Psoas muscle (tissue), 8 donors: ENCODE results near the gene TUBGCP4. TPM values are rescaled to one million over a fixed set of nuclear protein-coding genes. Genes with fewer than 3 reads are reported as not detected.

Source experiments
- ATAC-seq, 4 donors: fragments of 200-7000 bp; cut with Tn5 transposase; one replicate each; pipeline ENCODE4 v1.9.1; 2020; ENCODE audit warnings: moderate library complexity in 3 of 4, mild to moderate bottlenecking in 2 of 4
- DNase-seq, 2 donors: peaks; one replicate each; pipeline ENCODE4 v3.0.0-alpha.2; 2020
- H3K27ac ChIP-seq: fragments of 200-600 bp; one replicate; pipeline ENCODE4 v1.8.0; 2022
- H3K27me3 ChIP-seq, 3 donors: fragments of 200-600 bp in 1 of 3; one replicate each; pipeline versions ENCODE4 v1.6.1 to v1.8.0; 2013 to 2022; ENCODE audit warnings: low read length in 2 of 3, mild to moderate bottlenecking in 2 of 3, moderate library complexity in 1 of 3; ENCODE audit not compliant: insufficient read depth in 3 of 3
- H3K36me3 ChIP-seq, 2 donors: fragments of 200-600 bp in 1 of 2; one replicate each; pipeline versions ENCODE4 v1.6.1 to v1.8.0; 2013 to 2022; ENCODE audit warnings: low read depth in 1 of 2, mild to moderate bottlenecking in 1 of 2, moderate library complexity in 1 of 2; ENCODE audit not compliant: insufficient read depth in 1 of 2
- H3K4me1 ChIP-seq: fragments of 200-600 bp; one replicate; pipeline ENCODE4 v1.8.0; 2022
- H3K4me3 ChIP-seq: fragments of 200-600 bp; one replicate; pipeline ENCODE4 v1.8.0; 2022; ENCODE audit warnings: mild to moderate bottlenecking
- H3K9me3 ChIP-seq: fragments of 200-600 bp; one replicate; pipeline ENCODE4 v1.8.0; 2022
- WGBS, 3 donors: extraction: QIAGEN DNeasy Blood & Tissue Kit; methylation state at CpG; one replicate each; pipeline versions ENCODE4 v1.1.6 to v1.1.7; 2013; 5-methylcytosine and 5-hydroxymethylcytosine counted together
- intact Hi-C, 2 donors: fragments of 100-400 bp; cut with DNase I; formaldehyde crosslinking; loops; one replicate each; pipeline versions ENCODE4 v1.11.0 to v1.14.2; 2022
- long read RNA-seq, 2 donors: library from polyadenylated mRNA; unstranded; transcript quantifications; one replicate each; pipeline ENCODE4 v2.0.0, GENCODE V29; 2021
- polyA plus RNA-seq, 3 donors: library from polyadenylated mRNA; stranded (reverse); fragments of 200-250 nt; gene quantifications; one replicate each; pipeline ENCODE4 v1.2.3, GENCODE V29; 2013
- total RNA-seq, 4 donors: library from RNA; stranded (reverse); fragmentation: NEBNext Ultra II Directional in 2 of 4; extraction: Animal tissue kit (Norgen Biotek cat#: 25700) in 2 of 4; gene quantifications; one replicate each; pipeline versions ENCODE4 v1.2.1 to v1.2.4, GENCODE V29; 2021 to 2023
- TF ChIP-seq, protein P1 (sequence below): fragments of 200-600 bp; IDR thresholded peaks from one replicate; pipeline ENCODE4 v1.8.0; 2022; ENCODE audit warnings: antibody characterized with exemption
- donor health status: healthy with polysubstance abuse.
- donor health status: DM: no; HTN: no; CAD: no; lungs with moderate emphysema.
- donor health status: Bipolar disorder and iron deficiency.
- donor health status: healthy.
- donor health status: DM: yes; HTN: yes; CAD: no.
- donor health status: DM: no; HTN: no; CAD: no.
- donor health status: DM: no; HTN: no; CAD: no.
- donor health status: DM: yes; HTN: yes; CAD: no.

The TUBGCP4 gene, protein sequence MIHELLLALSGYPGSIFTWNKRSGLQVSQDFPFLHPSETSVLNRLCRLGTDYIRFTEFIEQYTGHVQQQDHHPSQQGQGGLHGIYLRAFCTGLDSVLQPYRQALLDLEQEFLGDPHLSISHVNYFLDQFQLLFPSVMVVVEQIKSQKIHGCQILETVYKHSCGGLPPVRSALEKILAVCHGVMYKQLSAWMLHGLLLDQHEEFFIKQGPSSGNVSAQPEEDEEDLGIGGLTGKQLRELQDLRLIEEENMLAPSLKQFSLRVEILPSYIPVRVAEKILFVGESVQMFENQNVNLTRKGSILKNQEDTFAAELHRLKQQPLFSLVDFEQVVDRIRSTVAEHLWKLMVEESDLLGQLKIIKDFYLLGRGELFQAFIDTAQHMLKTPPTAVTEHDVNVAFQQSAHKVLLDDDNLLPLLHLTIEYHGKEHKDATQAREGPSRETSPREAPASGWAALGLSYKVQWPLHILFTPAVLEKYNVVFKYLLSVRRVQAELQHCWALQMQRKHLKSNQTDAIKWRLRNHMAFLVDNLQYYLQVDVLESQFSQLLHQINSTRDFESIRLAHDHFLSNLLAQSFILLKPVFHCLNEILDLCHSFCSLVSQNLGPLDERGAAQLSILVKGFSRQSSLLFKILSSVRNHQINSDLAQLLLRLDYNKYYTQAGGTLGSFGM
- 10 to 100 TPM; 12.8 to 21.0 (median 19.2) TPM for total RNA-seq
- 10 to 100 TPM in 2 of 3 donors, 1 to 10 TPM in 1; 6.1 to 12.1 (median 11.9) TPM for polyA plus RNA-seq
- long read RNA-seq, donor 1, full-length matches to known transcripts, result 16 of 24 reads
- long read RNA-seq, donor 1, partial matches to known transcripts, result 2 of 24 reads
- long read RNA-seq, donor 1, other reads (novel, unspliced or antisense), result 6 of 24 reads
- long read RNA-seq, donor 2, full-length matches to known transcripts, result 22 of 42 reads
- long read RNA-seq, donor 2, partial matches to known transcripts, result 3 of 42 reads
- long read RNA-seq, donor 2, other reads (novel, unspliced or antisense), result 17 of 42 reads

DNA sequence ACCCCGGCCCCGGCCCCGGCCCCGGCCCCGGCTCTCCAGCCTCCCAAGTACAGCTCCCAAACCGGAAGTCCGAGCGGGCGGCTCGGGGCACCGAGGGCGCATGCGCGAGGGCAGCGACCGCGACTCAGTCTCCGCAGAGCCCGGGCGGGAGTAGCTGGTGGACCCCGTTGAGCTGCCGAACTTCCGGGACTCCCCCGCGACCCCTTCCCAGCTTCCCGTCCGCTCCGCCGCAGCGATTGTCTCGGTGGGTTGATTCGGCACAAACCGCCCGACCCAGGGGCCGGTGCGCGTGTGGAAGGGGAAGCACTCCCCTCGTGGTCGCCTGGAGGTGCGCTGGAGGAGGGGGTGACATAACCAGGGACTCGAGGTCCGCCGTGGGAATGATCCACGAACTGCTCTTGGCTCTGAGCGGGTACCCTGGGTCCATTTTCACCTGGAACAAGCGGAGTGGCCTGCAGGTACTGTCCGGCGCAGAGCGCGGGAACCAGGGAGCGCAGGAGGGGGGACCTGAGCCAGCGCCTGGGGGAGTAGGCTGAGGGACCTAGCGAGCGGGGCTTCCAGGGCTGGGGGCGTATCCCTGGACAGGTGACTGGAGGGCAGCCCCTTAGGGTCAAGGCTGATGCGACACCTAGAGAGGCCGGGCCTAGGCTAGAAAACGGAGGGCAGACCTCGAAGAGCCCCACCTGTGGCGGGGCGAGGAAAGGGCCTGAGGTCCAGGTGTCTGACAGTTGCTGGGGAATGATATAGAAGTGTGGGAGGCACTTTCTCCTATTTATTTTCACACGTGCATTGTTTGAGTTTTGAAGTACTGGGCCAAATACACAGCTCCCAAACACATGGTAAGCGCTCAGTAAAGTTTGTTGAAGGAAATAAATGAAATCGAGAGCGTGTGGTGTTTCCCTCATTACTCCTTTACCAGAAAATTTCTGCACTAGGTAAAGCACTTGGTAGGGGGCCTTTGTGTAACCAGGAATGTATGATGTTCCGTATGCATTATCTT is at the start of gene TUBGCP4, which contains the start of gene ZSCAN29:
Gene TUBGCP4 (plus strand): TSS at position 127 of the 1,000 bp plus-strand sequence. CDS start 254 bp downstream, at position 381.
Gene ZSCAN29 (minus strand): TSS at position 69 of the 1,000 bp plus-strand sequence. CDS start 1,130 bp downstream, outside the sequence.
- intact Hi-C loops, result no loop called here
- peak within 1 kb of the TSS; percentile 95 for H3K4me3 ChIP-seq
- ATAC-seq (peak; percentile 96 to 98 (median 96)), DNase-seq (peak; percentile 89 to 92)
- no peaks in the 10 kb centered on the region for H3K27me3 ChIP-seq
- H3K9me3 ChIP-seq, result no peaks in the 10 kb centered on the region
- WGBS, 3 donors, result 3 to 5% (median 4%) methylated on average over 51 to 66 of the region's 66 CpGs
- peaks cover 10 to 25% of the 10 kb centered on the region in 2 donors for H3K36me3 ChIP-seq
- peak within 1 kb of the TSS; percentile 87 for H3K27ac ChIP-seq
- peaks cover 27% of the 10 kb centered on the region for H3K4me1 ChIP-seq
- TF ChIP-seq, protein P1, sequence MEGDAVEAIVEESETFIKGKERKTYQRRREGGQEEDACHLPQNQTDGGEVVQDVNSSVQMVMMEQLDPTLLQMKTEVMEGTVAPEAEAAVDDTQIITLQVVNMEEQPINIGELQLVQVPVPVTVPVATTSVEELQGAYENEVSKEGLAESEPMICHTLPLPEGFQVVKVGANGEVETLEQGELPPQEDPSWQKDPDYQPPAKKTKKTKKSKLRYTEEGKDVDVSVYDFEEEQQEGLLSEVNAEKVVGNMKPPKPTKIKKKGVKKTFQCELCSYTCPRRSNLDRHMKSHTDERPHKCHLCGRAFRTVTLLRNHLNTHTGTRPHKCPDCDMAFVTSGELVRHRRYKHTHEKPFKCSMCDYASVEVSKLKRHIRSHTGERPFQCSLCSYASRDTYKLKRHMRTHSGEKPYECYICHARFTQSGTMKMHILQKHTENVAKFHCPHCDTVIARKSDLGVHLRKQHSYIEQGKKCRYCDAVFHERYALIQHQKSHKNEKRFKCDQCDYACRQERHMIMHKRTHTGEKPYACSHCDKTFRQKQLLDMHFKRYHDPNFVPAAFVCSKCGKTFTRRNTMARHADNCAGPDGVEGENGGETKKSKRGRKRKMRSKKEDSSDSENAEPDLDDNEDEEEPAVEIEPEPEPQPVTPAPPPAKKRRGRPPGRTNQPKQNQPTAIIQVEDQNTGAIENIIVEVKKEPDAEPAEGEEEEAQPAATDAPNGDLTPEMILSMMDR, result peak; percentile 25

DNA sequence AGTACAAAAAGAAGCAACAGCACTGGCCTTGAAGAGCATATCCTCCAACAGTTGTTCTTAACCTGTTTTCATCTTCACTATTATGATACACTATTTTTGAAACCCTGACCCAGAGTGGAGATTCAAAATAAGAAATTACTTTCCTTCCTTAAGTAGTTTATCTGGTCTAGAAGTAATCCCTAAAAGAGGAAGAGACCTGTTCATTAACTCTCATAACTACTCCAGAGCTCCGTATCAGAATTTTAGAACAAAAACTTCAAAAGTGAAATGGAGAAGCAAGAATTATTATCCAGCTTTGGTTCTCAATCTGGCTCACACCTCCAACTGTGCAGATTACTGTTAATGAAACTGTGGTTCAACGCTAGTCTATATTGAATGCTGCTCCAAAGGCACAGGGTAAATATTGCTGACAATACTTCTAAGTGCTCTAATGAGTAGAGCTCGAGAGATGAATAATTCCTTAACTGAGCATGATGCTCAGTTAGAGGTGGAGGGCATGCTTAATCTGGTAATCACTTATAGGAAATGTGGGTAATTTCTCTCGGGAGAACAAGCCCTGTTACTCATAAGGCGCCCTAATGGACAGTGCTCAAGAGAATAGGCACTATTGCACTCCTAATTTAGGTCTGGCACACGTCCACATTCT is 45.7 kb upstream of the TUBGCP4 start:
- intact Hi-C loops, result loop anchor here in 1 of 2 donors (10.0 kb wide), 1 partner anchor 220 kb away; the partner anchor contains the start of gene UBR1
- 66 to 75% (median 72%) methylated on average over 6 of the region's 6 CpGs for WGBS, 3 donors
- TF ChIP-seq, protein P1, result no peak
- Histone ChIP-seq H3K4me1 (peaks cover 30% of the 10 kb centered on the region), H3K9me3 (no peaks in the 10 kb centered on the region), H3K27me3 (no peaks in the 10 kb centered on the region), H3K27ac (no peak overlapping the region), H3K4me3 (no peak overlapping the region), H3K36me3 (peaks cover 0 to 7% of the 10 kb centered on the region in 2 donors)
- ATAC-seq (no peak), DNase-seq (no peak)

DNA sequence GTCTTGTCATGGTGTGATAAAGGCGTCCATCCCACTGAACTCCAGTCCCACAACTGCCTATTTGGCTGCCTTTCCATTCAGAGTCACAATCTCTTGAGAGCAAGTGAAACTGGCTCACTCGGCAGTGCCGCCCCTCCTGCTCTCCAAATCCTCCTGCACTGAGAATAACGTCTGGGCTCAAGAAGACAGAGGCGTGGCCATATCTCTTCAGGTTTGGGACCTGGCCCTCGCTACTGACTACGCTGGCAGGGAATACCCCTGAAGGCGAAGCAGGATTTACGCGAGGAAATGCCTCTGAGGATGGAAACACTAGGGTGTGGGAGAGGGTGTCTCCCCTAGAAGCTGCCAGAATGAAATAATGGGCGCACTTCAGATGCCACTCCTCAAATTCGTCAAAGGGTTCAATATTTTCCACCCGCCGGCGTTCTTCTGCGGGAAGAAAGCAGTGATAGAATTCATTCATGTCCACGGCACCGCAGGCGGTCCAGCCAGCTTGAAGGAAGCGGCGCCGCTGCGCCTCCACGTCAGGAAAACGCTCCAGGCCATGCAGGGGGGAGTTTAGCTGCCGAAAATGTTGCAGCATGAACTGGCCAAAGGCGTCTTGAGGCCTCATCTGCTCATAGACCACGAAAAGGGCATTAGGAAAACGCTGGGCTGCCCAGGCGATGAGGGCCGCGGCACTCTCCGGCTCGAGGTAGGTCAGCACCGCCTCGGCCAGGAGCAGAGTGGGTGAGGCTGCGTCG is 41.5 kb upstream of the TUBGCP4 start:
- Histone ChIP-seq H3K27me3 (no peaks in the 10 kb centered on the region), H3K36me3 (peaks cover 2 to 28% of the 10 kb centered on the region in 2 donors), H3K4me3 (peak overlapping the region; percentile 89), H3K4me1 (peaks cover 39% of the 10 kb centered on the region), H3K27ac (peak overlapping the region; percentile 97), H3K9me3 (no peaks in the 10 kb centered on the region)
- DNase-seq, result no peak
- intact Hi-C loops, result loop anchor here in 1 of 2 donors (10.0 kb wide), 1 partner anchor 225 kb away; the partner anchor contains the start of gene UBR1
- WGBS, 3 donors, result 4 to 10% (median 7%) methylated on average over 34 to 38 of the region's 38 CpGs
- peak in 1 of 4 donors; percentile 2 for ATAC-seq
- TF ChIP-seq, protein P1, result no peak
